Hepatocyte (in vitro differentiated cells): ENCODE data around the gene TGIF1.

ENCODE experiments used
- CTCF ChIP-seq: fragments of 200-600 bp; sonication (generic); IDR thresholded peaks from 2 replicates; pipeline ENCODE4 v1.5.1; 2016; ENCODE audit warnings: antibody characterized with exemption, mild to moderate bottlenecking; ENCODE audit not compliant: poor library complexity
- EZH2 ChIP-seq: fragments of 200-600 bp; sonication (generic); IDR thresholded peaks from 2 replicates; pipeline ENCODE4 v1.6.1; 2016; ENCODE audit warnings: antibody characterized with exemption, mild to moderate bottlenecking, borderline replicate concordance
- EZH2phosphoT487 ChIP-seq: fragments of 200-600 bp; sonication (generic); IDR thresholded peaks from one replicate; pipeline ENCODE4 v1.6.1; 2018; ENCODE audit warnings: antibody characterized with exemption, mild to moderate bottlenecking, low read depth, moderate library complexity; ENCODE audit not compliant: unreplicated experiment, severe bottlenecking

DNA sequence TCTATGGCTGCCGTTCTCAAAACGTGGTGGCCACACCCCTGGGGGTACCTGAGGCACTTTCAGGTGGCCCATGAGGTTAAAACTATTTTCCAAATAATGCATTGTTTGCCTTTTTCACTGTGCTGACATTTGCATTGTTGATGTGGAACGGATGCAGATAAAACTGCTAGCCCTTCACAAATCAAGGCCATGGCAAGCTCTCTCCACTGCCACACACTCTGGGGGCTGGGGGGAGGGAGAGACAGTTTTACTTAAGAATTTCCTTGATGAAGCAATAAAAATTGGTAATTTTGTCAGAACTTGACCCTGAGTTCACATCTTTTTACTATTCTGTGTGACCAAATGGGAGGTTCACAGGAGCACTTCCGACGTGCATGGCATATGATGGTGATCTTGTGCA is 22.0 kb upstream of the TGIF1 start:
- TF ChIP-seq CTCF (no peak), EZH2 (no peak), EZH2phosphoT487 (no peak)
